Lower lobe of right lung (tissue), 2 donors: Measurements from ENCODE around the gene SNX13. TPM values are rescaled to one million over a fixed set of nuclear protein-coding genes. Genes with fewer than 3 reads are reported as not detected.

Experiments
- ATAC-seq, 2 donors: fragments of 200-7000 bp; cut with Tn5 transposase; one replicate each; pipeline ENCODE4 v1.9.1; 2020 to 2022; ENCODE audit warnings: mild to moderate bottlenecking in 2 of 2, moderate library complexity in 2 of 2
- DNase-seq: peaks from one replicate; pipeline ENCODE4 v3.0.0-alpha.2; 2020
- H3K27ac ChIP-seq: fragments of 200-600 bp; one replicate; pipeline ENCODE4 v1.8.0; 2022
- H3K27me3 ChIP-seq: fragments of 200-600 bp; one replicate; pipeline ENCODE4 v1.8.0; 2022; ENCODE audit warnings: low read depth
- H3K36me3 ChIP-seq: fragments of 200-600 bp; one replicate; pipeline ENCODE4 v1.8.0; 2022; ENCODE audit warnings: mild to moderate bottlenecking
- H3K4me1 ChIP-seq: fragments of 200-600 bp; one replicate; pipeline ENCODE4 v1.8.0; 2022
- H3K4me3 ChIP-seq: fragments of 200-600 bp; one replicate; pipeline ENCODE4 v1.8.0; 2022; ENCODE audit warnings: mild to moderate bottlenecking
- H3K9me3 ChIP-seq: fragments of 200-600 bp; one replicate; pipeline ENCODE4 v1.8.0; 2022
- CTCF ChIP-seq: fragments of 200-600 bp; IDR thresholded peaks from one replicate; pipeline ENCODE4 v1.8.0; 2022; ENCODE audit warnings: antibody characterized with exemption, mild to moderate bottlenecking
- intact Hi-C: fragments of 100-400 bp; cut with DNase I; formaldehyde crosslinking; loops from one replicate; pipeline ENCODE4 v1.11.0; 2022
- total RNA-seq: library from RNA; stranded (reverse); fragmentation: NEBNext Ultra II Directional; extraction: Animal tissue kit (Norgen Biotek cat#: 25700); gene quantifications from one replicate; pipeline ENCODE4 v1.2.1, GENCODE V29; 2021
- donor health status: DM: no; HTN: yes; CAD: no; lungs with severe emphysema.

Gene SNX13
- total RNA-seq, 1 donor from 2014 or later = 62.7 TPM

DNA sequence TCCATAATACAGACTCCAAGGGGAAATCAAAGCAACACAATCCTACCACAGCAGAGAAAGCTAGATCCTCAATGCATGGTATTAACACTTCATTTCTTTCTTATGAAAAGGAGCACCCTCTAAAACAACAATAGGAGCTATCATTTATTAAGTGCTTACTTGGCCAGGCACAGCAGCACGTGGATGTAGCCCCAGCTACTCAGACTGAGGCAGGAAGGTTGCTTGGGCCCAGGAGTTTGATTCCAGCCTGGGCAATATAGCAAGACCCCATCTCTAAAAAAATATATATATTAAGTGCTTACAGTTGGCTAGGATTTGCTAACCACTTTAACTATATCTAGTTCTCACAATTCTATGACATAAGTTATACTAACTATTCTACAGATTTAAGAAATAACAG lies 12.2 kb downstream of the SNX13 start:
- TF ChIP-seq CTCF = no peak
- DNase-seq = no peak
- Histone ChIP-seq H3K9me3 (no peaks in the 10 kb centered on the region), H3K27ac (no peak overlapping the region), H3K4me1 (peaks cover 6% of the 10 kb centered on the region), H3K4me3 (no peak overlapping the region), H3K27me3 (no peaks in the 10 kb centered on the region), H3K36me3 (no peaks in the 10 kb centered on the region)
- no peak for ATAC-seq
- intact Hi-C loops = no loop called here

DNA sequence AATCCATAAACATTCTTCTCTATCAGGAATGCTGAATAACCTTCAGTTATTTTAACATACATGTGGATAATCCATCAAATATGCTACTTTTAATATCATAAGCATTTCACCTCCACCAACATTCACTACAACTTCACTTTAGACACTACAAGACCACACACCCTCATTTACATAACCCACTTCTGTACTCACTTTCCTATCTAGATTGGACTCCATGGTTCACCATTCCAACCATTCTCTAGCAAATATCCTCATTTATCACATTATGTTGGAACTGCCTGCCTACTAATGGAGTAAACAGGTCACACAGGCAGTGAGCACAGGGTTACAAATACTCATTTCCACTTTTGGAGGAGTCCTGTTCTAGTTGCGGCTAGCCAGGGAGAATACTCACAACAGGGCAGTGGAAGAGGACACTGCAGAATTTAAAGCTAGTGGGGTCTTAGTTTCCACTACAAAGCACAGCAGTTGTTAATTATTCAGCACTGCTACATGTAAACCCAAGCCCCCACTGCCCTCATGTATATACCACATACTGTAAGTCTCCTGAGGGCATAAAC lies 18.4 kb downstream of the SNX13 start:
- peaks cover 7% of the 10 kb centered on the region for H3K9me3 ChIP-seq
- H3K27me3 ChIP-seq = no peaks in the 10 kb centered on the region
- TF ChIP-seq CTCF = no peak
- H3K36me3 ChIP-seq = no peaks in the 10 kb centered on the region
- DNase-seq = no peak
- no peak for ATAC-seq
- intact Hi-C loops = no loop called here
- peaks cover 19% of the 10 kb centered on the region for H3K4me1 ChIP-seq
- no peak overlapping the region for H3K4me3 ChIP-seq
- H3K27ac ChIP-seq = no peak overlapping the region

DNA sequence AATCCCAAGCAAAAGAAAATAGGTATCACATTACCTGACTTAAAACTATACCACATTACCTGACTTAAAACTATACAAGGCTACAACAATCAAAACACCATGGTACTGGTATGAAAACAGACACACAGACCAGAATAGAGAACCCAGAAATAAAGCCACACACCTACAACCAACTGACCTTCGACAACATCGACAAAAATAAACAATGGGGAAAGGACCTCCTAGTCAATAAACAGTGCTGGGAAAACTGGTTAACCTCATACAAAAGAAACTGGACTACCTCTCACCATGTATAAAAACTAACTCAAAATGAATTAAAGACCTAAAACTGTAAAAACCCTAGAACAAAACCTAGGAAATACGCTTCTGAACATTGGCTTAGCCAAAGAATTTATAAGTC lies 22.5 kb downstream of the SNX13 start:
- ATAC-seq (no peak), DNase-seq (no peak)
- H3K27ac ChIP-seq = no peak overlapping the region
- no peak overlapping the region for H3K4me3 ChIP-seq
- peaks cover 13% of the 10 kb centered on the region for H3K9me3 ChIP-seq
- peaks cover 12% of the 10 kb centered on the region for H3K4me1 ChIP-seq
- no peaks in the 10 kb centered on the region for H3K36me3 ChIP-seq
- TF ChIP-seq CTCF = no peak
- intact Hi-C loops = no loop called here
- no peaks in the 10 kb centered on the region for H3K27me3 ChIP-seq

- H3K4me1 ChIP-seq = peaks cover 4% of the 10 kb centered on the region
- H3K27ac ChIP-seq = no peak overlapping the region
- no peak overlapping the region for H3K4me3 ChIP-seq
- DNase-seq (no peak), ATAC-seq (no peak)
- no peak for TF ChIP-seq CTCF
- peaks cover 13% of the 10 kb centered on the region for H3K9me3 ChIP-seq
- intact Hi-C loops = no loop called here
- H3K27me3 ChIP-seq = no peaks in the 10 kb centered on the region
- no peaks in the 10 kb centered on the region for H3K36me3 ChIP-seq
Observed at GRCh38 chr7:17916786-17917185, 23.5 kb downstream of the SNX13 start.

DNA sequence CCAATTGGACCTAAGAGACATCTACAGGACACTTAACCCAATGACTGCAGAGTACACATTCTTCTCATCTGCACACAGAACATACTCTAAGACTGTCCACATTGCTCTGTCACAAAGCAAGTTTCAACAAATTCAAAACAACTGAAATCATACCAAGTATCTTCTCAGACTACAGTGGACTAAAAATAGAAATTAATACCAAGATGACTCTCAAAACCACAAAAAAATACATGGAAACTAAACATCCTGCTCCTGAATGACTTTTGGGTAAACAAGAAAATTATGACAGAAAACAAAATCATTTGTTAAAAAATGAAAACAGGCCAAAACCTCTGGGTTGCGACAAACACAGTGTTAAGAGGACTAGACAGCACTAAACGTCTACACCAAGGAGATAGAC lies 24.5 kb downstream of the SNX13 start:
- intact Hi-C loops = no loop called here
- H3K36me3 ChIP-seq = no peaks in the 10 kb centered on the region
- DNase-seq = no peak
- no peak overlapping the region for H3K27ac ChIP-seq
- peaks cover 13% of the 10 kb centered on the region for H3K9me3 ChIP-seq
- no peaks in the 10 kb centered on the region for H3K27me3 ChIP-seq
- H3K4me1 ChIP-seq = no peaks in the 10 kb centered on the region
- no peak overlapping the region for H3K4me3 ChIP-seq
- no peak for TF ChIP-seq CTCF
- no peak for ATAC-seq

GRCh38 chr7:17915168-17915567 lies 25.1 kb downstream of the SNX13 start:
- Histone ChIP-seq H3K4me3 (no peak overlapping the region), H3K27ac (no peak overlapping the region), H3K36me3 (no peaks in the 10 kb centered on the region), H3K9me3 (peaks cover 13% of the 10 kb centered on the region), H3K27me3 (no peaks in the 10 kb centered on the region), H3K4me1 (no peaks in the 10 kb centered on the region)
- TF ChIP-seq CTCF = no peak
- intact Hi-C loops = no loop called here
- ATAC-seq (no peak), DNase-seq (no peak)
